NCI-H2171 (cell line): ENCODE data around the gene RAG1.

Experiments used
- DNase-seq: peaks from one replicate; lab custom pipeline; 2025; lab: John Stamatoyannopoulos, UW

The RAG1 gene

DNA sequence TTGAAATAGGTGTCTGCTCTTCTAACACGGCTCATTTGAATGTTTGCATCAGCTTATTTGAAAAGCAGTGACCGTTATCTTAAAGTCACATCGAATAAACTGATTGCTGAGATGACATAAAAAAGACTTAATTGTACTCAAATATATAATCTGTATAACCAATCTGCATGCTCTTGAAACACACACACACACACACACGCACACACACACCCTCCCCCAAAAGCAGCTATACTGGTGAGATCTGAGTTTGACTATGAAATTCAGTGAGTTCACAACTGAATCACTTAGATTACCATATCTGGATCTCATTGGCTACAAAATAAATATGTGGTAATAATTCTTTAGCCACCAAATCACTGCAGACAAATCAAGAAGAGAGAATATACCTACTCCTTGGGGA, 22.7 kb downstream of the RAG1 start:
- DNase-seq, result no peak

DNA sequence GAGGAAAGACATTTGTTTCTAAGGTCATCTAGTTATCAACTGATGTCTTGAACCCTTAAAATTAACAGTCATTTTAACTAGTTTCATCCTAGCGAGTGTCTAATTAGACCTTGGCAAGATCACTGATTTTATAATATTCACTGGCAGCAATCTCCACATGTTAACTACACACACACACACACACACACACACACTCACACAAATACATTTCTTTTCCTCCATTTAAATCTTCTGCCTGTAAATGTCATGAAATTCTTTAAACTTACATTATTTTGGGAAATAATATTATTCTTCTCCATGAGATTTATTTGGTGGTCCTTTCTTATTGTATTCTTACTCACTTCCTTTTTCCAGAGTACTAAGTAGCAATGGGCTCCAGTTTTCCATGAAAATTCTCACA, 23.6 kb downstream of the RAG1 start:
- DNase-seq, result no peak

GRCh38 chr11:36594316-36594989, 26.6 kb downstream of the RAG1 start, which contains the start of gene IFTAP:
TSS of gene IFTAP (plus strand) at chr11:36594502. CDS start at chr11:36610104, 15,602 bp downstream.
- peak; percentile 94 for DNase-seq

DNA sequence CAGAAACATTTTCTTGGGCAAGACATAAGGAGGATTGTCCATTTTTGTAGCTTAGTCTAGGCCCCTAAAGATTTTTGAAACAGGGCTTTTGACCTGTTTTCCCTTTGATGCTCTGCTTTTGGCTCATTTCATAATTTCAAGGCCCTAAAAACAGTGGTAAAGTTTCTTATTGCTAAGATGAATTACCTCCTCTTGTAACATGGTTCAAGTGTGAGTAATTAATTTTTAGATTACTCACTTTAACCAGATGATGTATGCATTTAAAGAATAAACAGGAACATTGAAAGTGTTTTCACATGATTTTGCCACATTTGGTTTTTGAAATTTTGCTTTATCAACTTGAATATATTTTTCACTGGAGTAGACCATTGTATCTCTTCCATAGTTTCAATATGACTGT, 29.1 kb downstream of the RAG1 start:
- no peak for DNase-seq

- no peak for DNase-seq
Measured at GRCh38 chr11:36598051-36598450, 30.2 kb downstream of the RAG1 start, which contains the start of gene RAG2. TSS of gene RAG2 (minus strand) at chr11:36598236. CDS start at chr11:36594168, 4,068 bp downstream.

DNA sequence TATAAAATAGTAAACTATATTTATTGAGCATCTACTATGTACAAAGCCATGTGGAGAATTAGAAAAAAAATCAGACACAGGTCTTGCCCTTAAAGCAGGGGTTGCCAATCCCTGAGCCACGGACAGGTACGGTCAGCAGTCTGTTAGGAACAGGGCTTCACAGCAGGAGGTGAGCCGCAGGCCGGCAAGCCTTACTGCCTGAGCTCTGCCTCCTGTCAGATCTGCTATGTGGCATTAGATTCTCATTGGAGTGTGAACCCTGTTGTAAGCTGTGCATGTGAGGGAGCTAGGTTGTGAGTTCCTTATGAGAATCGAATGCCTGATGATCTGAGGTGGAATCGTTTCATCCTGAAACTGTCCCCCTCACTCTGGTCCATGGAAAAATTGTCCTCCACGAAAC, 32.4 kb downstream of the RAG1 start:
- no peak for DNase-seq

GRCh38 chr11:36601155-36601554, 33.3 kb downstream of the RAG1 start:
- DNase-seq, result no peak

- no peak for DNase-seq
Measured at GRCh38 chr11:36602135-36602534, 34.3 kb downstream of the RAG1 start.

GRCh38 chr11:36605221-36606216, 37.7 kb downstream of the RAG1 start:
- DNase-seq, result no peak

- no peak for DNase-seq
Measured at GRCh38 chr11:36608491-36609199, 40.8 kb downstream of the RAG1 start.

- DNase-seq, result no peak
Measured at GRCh38 chr11:36609383-36609782, 41.6 kb downstream of the RAG1 start.

DNA sequence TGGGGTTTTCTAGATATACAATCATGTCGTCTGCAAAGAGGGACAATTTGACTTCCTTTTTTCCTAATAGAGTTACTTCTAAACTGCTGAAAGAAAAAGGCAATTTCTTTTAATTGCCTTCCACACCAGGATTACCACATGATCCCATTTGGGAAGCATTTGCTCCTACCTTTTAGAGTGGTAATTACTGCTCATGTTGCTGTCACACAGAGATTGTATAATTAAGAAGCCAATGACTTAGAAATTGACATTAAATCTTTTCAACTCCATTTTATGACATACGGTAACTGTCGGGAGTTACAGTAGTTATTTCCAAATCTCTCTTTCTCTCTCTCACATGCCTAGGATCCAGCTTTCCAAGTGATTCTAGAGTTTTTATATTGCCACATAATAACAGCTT, 48.0 kb downstream of the RAG1 start:
- no peak for DNase-seq

DNA sequence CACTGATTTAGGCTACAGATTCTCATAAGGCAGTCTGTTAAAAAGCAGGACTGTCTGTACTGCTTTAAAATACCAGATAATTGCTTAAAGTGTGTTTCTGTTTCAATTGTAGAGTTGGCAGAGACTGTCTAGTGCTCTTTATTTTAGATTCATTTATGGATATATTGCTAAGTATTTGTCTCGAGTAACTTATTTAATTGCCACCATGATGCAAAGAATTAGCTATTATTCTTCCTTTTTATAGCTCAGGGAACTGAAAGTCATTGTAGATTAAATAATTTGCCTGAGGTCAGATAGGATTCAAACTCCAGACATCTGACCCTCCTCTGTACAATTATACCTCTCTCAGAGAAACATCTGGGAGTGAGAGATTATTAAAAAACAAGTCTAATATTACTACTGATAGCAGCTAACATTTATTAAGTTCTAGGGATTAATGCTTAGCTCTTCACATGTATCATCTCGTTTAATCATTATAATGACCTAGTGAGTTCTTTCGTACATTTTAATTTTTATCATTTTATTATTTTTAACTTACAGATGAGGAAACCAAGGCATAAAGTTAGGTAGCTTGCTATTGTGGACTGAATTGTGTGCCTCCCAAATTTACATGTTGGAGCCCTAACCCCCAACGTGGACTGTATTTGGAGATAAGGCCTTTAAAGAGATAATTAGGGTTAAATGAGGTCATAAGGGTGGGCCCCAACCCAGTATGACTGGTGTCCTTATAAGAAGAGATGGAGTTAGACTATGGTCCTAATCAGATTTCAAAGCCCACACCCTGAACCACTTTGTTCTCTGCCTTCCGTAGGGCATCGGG, 49.9 kb downstream of the RAG1 start:
- DNase-seq, result no peak

GRCh38 chr11:36618363-36619047, 50.7 kb downstream of the RAG1 start:
- DNase-seq, result no peak

DNA sequence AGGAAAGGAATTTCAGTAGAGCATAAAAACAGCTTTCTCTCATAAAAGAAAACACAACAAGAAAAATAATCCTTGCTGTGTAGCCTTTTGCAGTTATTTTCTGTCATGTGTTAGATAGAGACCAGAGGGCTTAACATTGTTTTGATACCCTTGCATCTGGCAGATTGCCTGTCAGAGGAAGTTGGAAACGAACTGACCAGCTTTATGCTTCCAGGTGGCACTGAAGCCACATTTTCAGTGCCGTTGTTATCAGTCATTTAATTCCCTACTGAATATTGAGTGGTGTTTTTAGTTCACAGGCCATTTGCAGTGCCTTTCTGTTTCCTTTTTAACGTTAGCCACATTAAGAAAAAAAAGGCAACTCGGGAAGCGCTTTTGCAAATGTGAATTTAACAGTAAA, 51.7 kb downstream of the RAG1 start:
- DNase-seq, result no peak

DNA sequence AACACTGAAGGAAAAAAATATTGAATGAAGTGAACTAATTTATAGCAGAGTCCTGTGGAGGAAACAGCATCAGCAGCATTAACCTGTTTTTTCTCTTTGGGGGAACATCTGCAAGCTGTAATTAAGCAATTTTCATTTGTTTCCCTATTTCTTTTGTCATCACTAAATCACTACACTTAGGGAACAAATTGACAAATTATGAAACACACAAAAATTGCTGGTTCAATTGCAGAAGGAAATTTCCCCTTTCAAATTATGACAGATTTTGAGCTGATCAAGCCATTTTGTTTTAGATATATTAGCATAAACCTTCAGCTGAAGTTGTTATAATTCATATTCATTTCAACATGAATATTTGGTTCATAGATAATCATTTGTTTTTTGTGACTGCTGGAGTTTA, 52.4 kb downstream of the RAG1 start:
- DNase-seq, result no peak

DNA sequence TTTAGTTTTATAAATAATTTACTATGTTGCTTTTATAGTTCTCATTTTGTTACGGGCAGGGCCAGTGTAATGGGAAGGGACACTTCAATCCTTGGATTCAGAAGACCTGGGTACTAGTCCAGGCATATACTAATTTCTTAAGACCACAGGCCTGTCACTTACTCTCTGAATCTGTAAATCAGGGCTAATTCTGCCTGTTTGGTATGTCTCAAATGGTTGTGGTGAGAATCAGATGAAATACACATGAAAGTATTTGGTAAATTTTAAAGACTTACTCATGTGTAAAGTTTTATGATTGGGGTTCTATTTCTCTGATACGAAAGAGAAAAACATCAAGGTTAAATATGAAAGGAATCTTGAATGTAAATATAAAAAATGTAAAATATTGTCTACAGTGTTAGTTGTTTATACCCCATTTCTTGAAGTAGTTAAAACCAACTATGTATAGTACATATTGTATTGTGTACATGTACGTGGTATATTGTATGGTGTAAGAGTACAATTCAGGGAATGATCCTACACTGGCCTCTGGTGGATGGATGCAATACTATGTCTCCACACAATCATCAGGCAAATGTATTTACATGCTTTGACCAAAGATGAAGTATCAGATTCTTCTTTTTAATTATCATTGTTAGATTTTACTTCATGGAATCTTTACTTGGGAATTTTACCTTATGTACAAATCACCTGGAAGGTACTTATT, 54.8 kb downstream of the RAG1 start:
- no peak for DNase-seq

DNA sequence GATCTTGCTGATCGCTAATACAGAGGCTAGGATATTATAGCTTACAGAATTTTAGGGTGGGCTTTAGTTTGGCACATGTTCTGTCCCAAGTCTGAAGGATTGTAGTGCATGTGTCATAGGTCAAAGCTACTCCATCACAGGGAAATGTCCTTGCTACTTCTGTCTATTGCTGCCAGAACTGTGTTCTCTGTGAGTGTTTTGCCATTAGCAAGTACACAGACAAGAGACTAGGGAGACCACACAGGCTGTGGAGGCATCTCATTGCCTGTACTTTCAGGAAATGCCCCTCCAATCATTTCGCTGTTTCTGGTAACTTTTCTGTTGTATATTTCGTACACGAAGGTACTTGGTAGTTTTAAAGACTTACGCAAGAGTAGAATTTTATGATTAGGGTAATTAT, 55.7 kb downstream of the RAG1 start:
- no peak for DNase-seq

GRCh38 chr11:36627006-36627405, 59.2 kb downstream of the RAG1 start:
- no peak for DNase-seq

DNA sequence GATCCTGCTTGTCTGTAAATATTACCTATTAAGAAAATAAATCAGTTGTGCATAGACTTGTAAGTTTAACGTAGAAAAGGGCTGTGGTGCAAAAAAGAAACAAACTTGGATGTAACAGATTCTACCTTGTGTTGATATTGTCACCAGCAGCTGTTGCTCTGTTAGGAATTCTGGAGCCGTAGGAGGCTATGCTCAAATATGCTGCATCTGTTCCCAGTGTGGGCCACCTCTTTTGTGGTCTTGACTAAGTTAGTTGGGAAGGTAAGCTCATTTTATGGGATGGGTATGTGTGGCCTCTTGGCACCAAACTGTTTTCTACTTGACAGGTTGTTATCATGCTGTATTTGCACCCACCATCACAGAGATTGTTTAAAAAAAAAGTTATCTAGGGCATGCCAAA, 59.7 kb downstream of the RAG1 start:
- DNase-seq, result no peak
